ENCODE data around the gene GSE1.

GSE1 gene

DNA sequence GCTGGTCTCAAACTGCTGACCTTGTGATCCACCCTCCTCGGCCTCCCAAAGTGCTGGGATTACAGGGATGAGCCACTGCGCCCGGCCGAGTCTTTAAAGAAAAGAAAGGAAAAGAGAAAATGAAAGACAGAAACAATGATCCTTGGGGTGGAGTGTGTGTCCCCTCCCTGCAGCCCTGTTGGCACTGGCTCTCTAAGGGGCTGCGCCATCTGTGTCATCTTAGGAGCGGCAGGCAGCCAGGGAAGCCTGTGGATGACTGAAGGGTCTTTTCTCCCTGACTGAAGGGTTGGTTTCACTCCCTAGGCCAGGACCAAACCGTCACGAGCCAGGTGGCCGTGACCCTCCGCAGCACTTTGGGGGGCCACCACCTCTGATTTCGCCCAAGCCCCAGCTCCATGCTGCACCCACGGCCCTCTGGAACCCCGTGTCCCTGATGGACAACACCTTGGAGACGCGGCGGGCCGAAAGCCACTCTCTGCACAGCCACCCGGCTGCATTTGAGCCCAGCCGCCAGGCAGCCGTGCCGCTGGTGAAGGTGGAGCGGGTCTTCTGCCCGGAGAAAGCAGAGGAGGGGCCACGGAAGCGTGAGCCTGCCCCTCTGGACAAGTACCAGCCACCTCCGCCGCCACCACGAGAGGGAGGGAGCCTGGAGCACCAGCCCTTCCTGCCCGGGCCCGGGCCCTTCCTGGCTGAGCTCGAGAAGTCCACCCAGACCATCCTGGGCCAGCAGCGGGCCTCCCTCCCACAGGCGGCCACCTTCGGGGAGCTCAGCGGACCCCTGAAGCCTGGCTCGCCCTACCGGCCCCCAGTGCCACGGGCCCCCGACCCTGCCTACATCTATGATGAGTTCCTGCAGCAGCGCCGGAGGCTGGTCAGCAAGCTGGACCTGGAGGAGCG is 48.0 kb downstream of the GSE1 start:
- TF ChIP-seq, protein P1, sequence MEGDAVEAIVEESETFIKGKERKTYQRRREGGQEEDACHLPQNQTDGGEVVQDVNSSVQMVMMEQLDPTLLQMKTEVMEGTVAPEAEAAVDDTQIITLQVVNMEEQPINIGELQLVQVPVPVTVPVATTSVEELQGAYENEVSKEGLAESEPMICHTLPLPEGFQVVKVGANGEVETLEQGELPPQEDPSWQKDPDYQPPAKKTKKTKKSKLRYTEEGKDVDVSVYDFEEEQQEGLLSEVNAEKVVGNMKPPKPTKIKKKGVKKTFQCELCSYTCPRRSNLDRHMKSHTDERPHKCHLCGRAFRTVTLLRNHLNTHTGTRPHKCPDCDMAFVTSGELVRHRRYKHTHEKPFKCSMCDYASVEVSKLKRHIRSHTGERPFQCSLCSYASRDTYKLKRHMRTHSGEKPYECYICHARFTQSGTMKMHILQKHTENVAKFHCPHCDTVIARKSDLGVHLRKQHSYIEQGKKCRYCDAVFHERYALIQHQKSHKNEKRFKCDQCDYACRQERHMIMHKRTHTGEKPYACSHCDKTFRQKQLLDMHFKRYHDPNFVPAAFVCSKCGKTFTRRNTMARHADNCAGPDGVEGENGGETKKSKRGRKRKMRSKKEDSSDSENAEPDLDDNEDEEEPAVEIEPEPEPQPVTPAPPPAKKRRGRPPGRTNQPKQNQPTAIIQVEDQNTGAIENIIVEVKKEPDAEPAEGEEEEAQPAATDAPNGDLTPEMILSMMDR (IDR thresholded peaks at IDR 0.05; ENCODE audit: insufficient read depth, low read depth, low read length, missing control alignments) = no peak
- no peak for DNase-seq (ENCODE audit: low read depth)
- H3K4me3 ChIP-seq (ENCODE audit: low read depth, low read length) = no peak overlapping the region

DNA sequence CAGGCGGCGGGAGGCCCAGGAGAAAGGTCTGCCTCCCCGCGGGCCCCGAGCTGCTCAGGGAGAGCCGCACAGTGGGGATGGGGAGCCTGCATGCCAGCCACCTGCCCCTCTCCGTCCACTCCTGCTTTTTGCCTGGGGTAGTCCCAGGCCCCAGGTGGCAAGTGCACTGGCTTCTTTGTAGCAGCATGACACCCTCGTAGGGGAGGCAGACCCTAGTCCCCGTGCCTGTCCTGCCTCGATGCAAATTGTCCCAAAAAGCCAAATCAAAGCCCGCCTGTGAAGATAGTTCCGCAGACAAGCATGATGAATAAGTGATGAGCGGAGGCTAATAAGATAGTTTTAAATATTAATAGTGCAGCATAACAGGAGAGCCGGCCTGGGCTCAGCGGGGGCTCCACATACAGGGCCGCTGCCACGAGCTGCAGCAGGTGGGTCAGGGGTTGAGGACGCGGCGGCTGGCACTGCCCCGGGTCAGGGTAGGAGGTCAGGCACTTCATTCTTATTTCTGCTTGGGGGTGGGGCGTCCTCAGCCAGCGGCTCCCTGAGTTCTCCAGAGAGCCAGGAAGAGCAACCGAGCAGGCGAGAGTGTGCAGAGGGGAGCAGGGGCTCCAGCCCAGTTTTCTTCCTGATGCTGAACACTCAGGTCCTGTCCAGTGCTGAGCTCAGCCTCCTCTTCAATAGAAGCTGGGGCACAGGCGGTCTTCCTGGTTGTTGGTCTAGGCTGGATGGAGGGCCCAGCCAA is 48.8 kb downstream of the GSE1 start:
- H3K4me3 ChIP-seq (ENCODE audit: low read depth, low read length) = no peak overlapping the region
- TF ChIP-seq, protein P1 (IDR thresholded peaks at IDR 0.05; ENCODE audit: insufficient read depth, low read depth, low read length, missing control alignments) = no peak
- no peak for DNase-seq (ENCODE audit: low read depth)

DNA sequence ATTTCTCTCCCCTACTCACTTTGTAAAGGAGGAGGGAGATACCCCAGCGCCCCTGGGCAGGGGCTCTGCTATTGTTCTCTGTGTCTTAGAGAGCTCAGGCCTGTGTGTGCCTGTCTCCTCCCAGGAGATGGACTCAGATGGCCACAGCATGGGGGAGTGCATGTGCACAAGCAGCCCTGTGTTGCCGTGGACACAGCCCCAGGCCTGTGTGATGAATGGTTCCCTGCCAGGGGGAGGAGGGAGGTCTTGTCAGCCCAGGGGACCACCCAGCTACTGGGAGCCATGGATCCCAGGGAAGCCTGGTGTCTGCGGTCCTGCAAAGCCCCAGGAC is 49.3 kb downstream of the GSE1 start:
- no peak overlapping the region for H3K4me3 ChIP-seq (ENCODE audit: low read depth, low read length)
- DNase-seq (ENCODE audit: low read depth) = no peak
- TF ChIP-seq, protein P1 (IDR thresholded peaks at IDR 0.05; ENCODE audit: insufficient read depth, low read depth, low read length, missing control alignments) = no peak

DNA sequence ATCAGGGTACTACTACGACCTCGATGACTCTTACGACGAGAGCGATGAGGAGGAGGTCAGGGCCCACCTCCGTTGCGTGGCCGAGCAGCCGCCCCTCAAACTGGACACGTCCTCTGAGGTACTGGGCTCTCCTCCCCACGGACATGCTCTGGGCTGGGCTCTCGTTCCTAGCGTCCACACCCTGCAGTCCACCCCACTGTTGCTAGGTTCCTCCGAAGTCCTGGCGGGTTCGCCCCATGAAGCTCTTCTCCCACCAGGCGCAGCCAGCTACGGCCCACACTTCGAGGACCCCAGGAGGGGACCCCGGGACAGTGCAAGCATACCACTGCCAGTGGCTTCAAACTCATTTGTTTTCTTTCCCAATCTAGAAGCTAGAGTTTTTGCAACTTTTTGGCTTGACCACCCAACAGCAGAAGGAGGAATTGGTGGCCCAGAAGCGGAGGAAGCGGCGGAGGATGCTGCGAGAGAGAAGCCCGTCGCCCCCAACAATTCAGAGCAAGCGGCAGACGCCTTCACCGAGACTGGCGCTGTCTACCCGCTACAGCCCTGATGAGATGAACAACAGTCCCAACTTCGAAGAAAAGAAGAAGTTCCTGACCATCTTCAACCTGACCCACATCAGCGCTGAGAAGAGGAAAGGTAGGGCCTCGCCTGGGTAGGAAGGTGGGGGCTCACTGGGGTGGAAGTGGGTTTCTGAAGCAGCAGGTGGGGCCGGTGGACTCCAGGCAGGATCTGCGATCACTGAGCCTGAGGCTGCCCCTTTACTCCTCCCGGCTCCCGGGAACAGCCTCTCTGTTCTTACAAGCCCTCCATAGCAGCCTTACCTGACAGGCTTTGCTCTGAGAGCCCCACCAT is 50.1 kb downstream of the GSE1 start:
- DNase-seq (ENCODE audit: low read depth) = no peak
- TF ChIP-seq, protein P1 (IDR thresholded peaks at IDR 0.05; ENCODE audit: insufficient read depth, low read depth, low read length, missing control alignments) = no peak
- H3K4me3 ChIP-seq (ENCODE audit: low read depth, low read length) = no peak overlapping the region

DNA sequence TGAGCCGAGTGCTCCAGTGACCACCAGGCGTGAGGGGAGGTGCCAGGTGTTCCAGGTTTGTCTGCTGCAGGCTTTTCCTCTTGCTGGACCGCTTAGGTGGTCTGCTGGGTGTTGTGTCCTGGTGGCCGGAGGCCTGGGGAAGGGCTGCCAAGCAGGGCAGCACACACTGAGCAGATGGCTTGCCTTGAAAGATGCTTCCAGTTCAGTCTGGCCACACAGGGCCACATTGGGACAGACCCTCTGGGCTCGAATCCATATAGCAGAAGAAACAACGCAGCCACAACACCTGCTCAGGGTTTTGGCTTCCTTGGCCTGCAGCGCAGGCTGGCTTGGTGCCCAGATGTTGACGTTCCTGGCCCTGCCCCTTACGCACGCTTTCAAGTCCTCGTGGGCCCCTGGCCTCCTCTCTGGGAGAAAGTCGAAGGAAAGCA is 50.8 kb downstream of the GSE1 start:
- TF ChIP-seq, protein P1 (IDR thresholded peaks at IDR 0.05; ENCODE audit: insufficient read depth, low read depth, low read length, missing control alignments) = no peak
- H3K4me3 ChIP-seq (ENCODE audit: low read depth, low read length) = no peak overlapping the region
- no peak for DNase-seq (ENCODE audit: low read depth)

DNA sequence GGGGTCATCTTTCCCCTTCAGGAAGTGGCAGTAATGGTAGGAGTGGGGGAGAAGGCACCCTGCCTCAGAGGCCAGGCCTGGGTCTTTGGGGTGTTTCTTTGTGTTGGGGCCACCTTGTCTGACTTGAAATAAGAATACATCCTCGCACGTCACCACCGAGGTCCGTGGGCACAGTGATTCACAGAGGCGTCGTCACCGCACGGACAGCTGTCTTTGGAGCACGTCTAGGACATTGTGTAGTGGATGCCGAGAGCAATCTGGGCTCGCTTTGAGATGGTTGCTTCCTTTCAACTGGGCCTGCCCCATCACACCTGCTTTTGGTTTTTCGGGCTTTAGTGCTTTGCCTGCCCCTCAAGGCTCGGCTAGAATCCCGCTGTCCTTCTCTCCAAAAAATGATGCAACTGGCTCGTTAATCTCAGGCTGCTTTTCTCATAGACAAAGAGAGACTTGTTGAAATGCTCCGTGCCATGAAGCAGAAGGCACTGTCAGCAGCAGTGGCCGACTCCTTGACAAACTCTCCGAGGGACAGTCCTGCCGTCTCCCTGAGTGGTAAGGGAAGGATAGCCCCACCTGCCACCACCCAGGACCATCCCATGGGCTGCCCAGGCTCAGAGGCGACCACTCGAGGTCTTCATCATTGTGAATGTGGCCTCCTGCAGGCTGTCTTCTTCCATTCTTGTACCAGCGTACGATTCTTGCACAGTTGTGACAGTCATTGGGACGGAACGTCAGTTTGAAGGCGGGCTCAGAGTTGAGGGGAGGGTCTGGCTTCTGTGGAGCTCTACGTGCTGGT is 51.7 kb downstream of the GSE1 start:
- no peak for DNase-seq (ENCODE audit: low read depth)
- H3K4me3 ChIP-seq (ENCODE audit: low read depth, low read length) = no peak overlapping the region
- TF ChIP-seq, protein P1 (IDR thresholded peaks at IDR 0.05; ENCODE audit: insufficient read depth, low read depth, low read length, missing control alignments) = no peak
